Endothelial cell (in vitro differentiated cells): Measurements from ENCODE around the gene MRPL42. TPM values are rescaled to one million over a fixed set of nuclear protein-coding genes. Genes with fewer than 3 reads are reported as not detected.

Source experiments
- DNase-seq: peaks from one replicate; pipeline ENCODE4 v3.0.0; 2021; ENCODE audit warnings: low spot score
- H3K27ac Mint-ChIP-seq: one replicate; pipeline ENCODE4 v1.8.0; 2021; ENCODE audit warnings: mixed read lengths, inconsistent platforms; ENCODE audit not compliant: unreplicated experiment
- H3K27me3 Mint-ChIP-seq: one replicate; pipeline ENCODE4 v1.8.0; 2021; ENCODE audit warnings: mild to moderate bottlenecking, moderate library complexity, mixed read lengths, inconsistent platforms; ENCODE audit not compliant: unreplicated experiment
- H3K36me3 Mint-ChIP-seq: one replicate; pipeline ENCODE4 v1.8.0; 2021; ENCODE audit warnings: mild to moderate bottlenecking, low read depth, mixed read lengths, inconsistent platforms; ENCODE audit not compliant: unreplicated experiment
- H3K4me1 Mint-ChIP-seq: one replicate; pipeline ENCODE4 v1.8.0; 2021; ENCODE audit warnings: mild to moderate bottlenecking, mixed read lengths, inconsistent platforms; ENCODE audit not compliant: unreplicated experiment
- H3K4me3 Mint-ChIP-seq: one replicate; pipeline ENCODE4 v1.8.0; 2021; ENCODE audit warnings: mild to moderate bottlenecking, mixed read lengths, inconsistent platforms; ENCODE audit not compliant: unreplicated experiment
- H3K9me3 Mint-ChIP-seq: one replicate; pipeline ENCODE4 v1.8.0; 2021; ENCODE audit warnings: mixed read lengths, inconsistent platforms; ENCODE audit not compliant: unreplicated experiment
- CTCF ChIP-seq: fragments of 200-600 bp; sonication (generic); IDR thresholded peaks from one replicate; pipeline ENCODE4 v1.5.0; 2021; ENCODE audit warnings: antibody characterized with exemption; ENCODE audit not compliant: unreplicated experiment
- total RNA-seq: library from RNA; stranded (reverse); fragmentation: NEBNext Ultra II Directional; extraction: Animal tissue kit (Norgen Biotek cat#: 25700); gene quantifications from one replicate; pipeline ENCODE4 v1.2.1, GENCODE V29; 2021; ENCODE audit not compliant: unreplicated experiment

MRPL42 gene
- total RNA-seq, 1 donor from 2014 or later = 34.6 TPM

GRCh38 chr12:93539821-93540220 is 72.5 kb downstream of the MRPL42 start:
- no peak for DNase-seq
- H3K36me3 Mint-ChIP-seq = no peaks in the 10 kb centered on the region
- TF ChIP-seq CTCF = no peak
- H3K27me3 Mint-ChIP-seq = peaks cover 3% of the 10 kb centered on the region
- no peaks in the 10 kb centered on the region for H3K9me3 Mint-ChIP-seq
- peaks cover 22% of the 10 kb centered on the region for H3K4me1 Mint-ChIP-seq
- H3K4me3 Mint-ChIP-seq = no peak overlapping the region
- H3K27ac Mint-ChIP-seq = no peak overlapping the region

DNA sequence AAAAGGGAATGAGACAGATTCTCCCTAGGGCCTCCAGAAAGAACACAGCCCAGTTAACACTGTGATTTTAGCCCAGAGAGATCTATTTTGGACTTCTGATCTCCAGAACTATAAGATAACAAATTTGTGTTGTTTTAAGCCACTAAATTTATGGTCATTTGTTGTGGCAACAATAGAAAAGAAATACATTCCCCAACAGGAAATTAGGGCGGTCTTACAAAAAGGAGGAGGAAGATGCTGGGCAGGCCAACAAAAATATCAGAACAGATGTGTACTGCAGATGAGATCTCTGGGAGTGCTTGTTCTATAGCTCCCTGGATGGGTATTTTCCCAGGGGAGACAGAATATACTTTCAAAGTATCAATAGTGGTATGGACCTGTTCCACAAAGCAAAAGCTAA is 73.2 kb downstream of the MRPL42 start:
- Mint-ChIP-seq H3K27ac (no peak overlapping the region), H3K4me3 (no peak overlapping the region), H3K4me1 (peaks cover 22% of the 10 kb centered on the region)

GRCh38 chr12:93541578-93542225 is 74.4 kb downstream of the MRPL42 start:
- TF ChIP-seq CTCF = no peak
- Mint-ChIP-seq H3K27me3 (peaks cover 3% of the 10 kb centered on the region), H3K4me3 (no peak overlapping the region), H3K36me3 (no peaks in the 10 kb centered on the region), H3K27ac (no peak overlapping the region), H3K9me3 (no peaks in the 10 kb centered on the region), H3K4me1 (peaks cover 22% of the 10 kb centered on the region)
- no peak for DNase-seq

More for the DNA sequence above, 73.2 kb downstream of the MRPL42 start:
- DNase-seq = no peak
- no peak for TF ChIP-seq CTCF
- Mint-ChIP-seq H3K36me3 (no peaks in the 10 kb centered on the region), H3K9me3 (no peaks in the 10 kb centered on the region), H3K27me3 (peaks cover 3% of the 10 kb centered on the region)

GRCh38 chr12:93547778-93548177 is 80.5 kb downstream of the MRPL42 start:
- Mint-ChIP-seq H3K27me3 (peaks cover 3% of the 10 kb centered on the region), H3K4me3 (no peak overlapping the region), H3K9me3 (no peaks in the 10 kb centered on the region), H3K4me1 (peaks cover 6% of the 10 kb centered on the region), H3K27ac (no peak overlapping the region), H3K36me3 (no peaks in the 10 kb centered on the region)
- DNase-seq = no peak
- TF ChIP-seq CTCF = no peak

DNA sequence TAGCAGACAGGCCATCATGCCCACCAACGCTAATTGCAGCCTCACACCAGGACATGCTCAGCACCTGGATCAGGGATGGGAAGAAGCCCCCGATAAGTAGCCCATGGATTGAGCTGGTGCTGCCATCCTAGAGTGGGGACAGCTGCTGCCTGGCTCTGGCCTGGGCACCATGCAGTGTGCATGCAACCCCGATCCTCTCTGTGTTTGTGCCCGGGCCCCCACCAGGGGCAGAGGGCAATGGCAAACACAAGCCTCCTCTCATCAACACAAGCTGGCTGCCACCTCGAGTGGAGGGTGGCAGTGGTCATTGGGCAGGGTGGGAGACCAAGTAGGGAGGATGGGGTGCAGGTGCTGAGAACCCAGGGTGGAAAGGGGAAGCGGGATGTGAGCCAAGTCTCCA is 81.9 kb downstream of the MRPL42 start:
- TF ChIP-seq CTCF = no peak
- no peaks in the 10 kb centered on the region for H3K9me3 Mint-ChIP-seq

More for the DNA sequence above, 81.9 kb downstream of the MRPL42 start:
- peaks cover 3% of the 10 kb centered on the region for H3K27me3 Mint-ChIP-seq
- H3K4me1 Mint-ChIP-seq = peaks cover 6% of the 10 kb centered on the region
- DNase-seq = no peak
- H3K27ac Mint-ChIP-seq = no peak overlapping the region
- no peak overlapping the region for H3K4me3 Mint-ChIP-seq
- H3K36me3 Mint-ChIP-seq = peaks cover 9% of the 10 kb centered on the region
